Measurements from ENCODE around the gene SYPL2. TPM values are rescaled to one million over a fixed set of nuclear protein-coding genes. Genes with fewer than 3 reads are reported as not detected.

SYPL2 gene
- total RNA-seq, 1 donor from 2014 or later: 0.07 TPM

DNA sequence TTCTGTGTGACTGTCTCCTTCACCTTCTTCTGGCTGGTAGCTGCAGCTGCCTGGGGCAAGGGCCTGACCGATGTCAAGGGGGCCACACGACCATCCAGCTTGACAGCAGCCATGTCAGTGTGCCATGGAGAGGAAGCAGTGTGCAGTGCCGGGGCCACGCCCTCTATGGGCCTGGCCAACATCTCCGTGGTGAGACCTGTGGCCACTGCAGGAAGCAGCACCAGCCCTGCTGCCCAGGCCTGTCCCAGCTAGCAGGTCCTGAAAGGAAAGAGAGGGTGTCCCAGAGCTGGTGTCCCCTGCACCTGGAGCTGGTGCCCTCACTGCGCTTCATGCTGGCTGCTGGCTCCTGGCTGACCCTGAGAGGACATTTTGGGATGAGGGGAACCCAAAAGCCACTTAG is 11.5 kb downstream of the SYPL2 start:
- no peak overlapping the region for H3K27ac Mint-ChIP-seq
- H3K36me3 Mint-ChIP-seq (ENCODE audit: low read depth): no peaks in the 10 kb centered on the region
- peaks cover 15% of the 10 kb centered on the region for H3K4me1 Mint-ChIP-seq
- no peak overlapping the region for H3K4me3 Mint-ChIP-seq
- H3K27me3 Mint-ChIP-seq: peaks cover 40% of the 10 kb centered on the region
- intact Hi-C loops (cut with micrococcal nuclease): no loop called here
- DNase-seq: peak; percentile 57
- H3K9me3 Mint-ChIP-seq: no peaks in the 10 kb centered on the region

DNA sequence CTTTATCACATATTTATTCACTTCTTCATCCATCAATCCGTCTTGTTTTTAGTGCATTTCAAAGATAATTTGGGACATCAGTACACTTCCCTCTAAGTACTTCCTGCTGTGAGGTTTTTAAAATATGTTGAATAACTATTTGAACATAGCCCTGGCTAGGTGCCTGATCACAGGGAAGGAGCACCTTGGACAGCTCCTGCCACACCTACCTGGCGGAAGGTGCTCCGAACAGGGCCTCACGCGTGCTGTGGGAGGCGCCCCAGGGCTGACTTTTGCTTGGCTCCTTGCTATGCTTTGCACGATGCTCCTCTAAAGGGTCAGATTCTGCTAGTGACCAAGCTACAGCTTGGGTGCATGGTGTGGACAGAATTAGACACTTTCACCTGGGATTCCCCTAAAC is 12.5 kb downstream of the SYPL2 start:
- H3K4me1 Mint-ChIP-seq: peaks cover 22% of the 10 kb centered on the region
- H3K9me3 Mint-ChIP-seq: no peaks in the 10 kb centered on the region
- intact Hi-C loops (cut with micrococcal nuclease): no loop called here
- no peaks in the 10 kb centered on the region for H3K36me3 Mint-ChIP-seq (ENCODE audit: low read depth)
- DNase-seq: peak; percentile 86
- no peak overlapping the region for H3K4me3 Mint-ChIP-seq
- H3K27ac Mint-ChIP-seq: no peak overlapping the region
- peaks cover 36% of the 10 kb centered on the region for H3K27me3 Mint-ChIP-seq

DNA sequence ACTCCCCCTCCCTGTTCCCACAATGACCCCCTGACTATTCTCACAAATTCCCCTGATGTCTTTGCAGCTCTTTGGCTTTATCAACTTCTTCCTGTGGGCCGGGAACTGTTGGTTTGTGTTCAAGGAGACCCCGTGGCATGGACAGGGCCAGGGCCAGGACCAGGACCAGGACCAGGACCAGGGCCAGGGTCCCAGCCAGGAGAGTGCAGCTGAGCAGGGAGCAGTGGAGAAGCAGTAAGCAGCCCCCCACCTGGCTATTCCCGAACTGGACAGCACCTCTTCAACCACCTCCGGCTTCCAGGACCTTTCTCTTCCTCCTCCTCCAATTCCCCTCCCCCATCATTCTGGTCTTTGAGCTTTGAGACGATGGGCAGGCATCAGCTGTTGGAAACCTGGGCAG is 13.0 kb downstream of the SYPL2 start:
- DNase-seq: no peak
- intact Hi-C loops (cut with micrococcal nuclease): no loop called here
- no peaks in the 10 kb centered on the region for H3K9me3 Mint-ChIP-seq
- peaks cover 2% of the 10 kb centered on the region for H3K36me3 Mint-ChIP-seq (ENCODE audit: low read depth)
- H3K4me3 Mint-ChIP-seq: no peak overlapping the region
- H3K27me3 Mint-ChIP-seq: peaks cover 34% of the 10 kb centered on the region
- no peak overlapping the region for H3K27ac Mint-ChIP-seq
- H3K4me1 Mint-ChIP-seq: peaks cover 25% of the 10 kb centered on the region

DNA sequence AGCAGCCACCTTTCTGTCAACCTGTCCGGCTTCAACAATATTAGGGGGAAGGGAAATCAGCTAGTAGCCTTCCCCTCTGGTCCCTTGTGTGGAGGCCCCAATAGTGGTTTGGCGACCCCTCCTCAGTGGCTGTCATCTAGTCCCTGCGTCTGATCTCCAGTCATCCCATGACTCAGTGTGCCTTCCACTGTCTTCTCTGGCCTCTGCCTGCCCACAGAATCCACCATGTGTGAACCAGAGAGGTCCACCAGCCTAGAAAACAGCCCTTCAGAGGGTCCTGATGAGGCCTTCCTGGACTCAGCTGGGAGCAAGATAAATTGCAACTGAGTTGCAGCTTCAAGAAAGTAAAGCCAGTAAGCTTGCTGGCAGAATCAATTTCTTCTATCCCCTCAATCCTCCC is 13.6 kb downstream of the SYPL2 start:
- H3K27me3 Mint-ChIP-seq: peaks cover 31% of the 10 kb centered on the region
- no peak for DNase-seq
- intact Hi-C loops (cut with micrococcal nuclease): loop anchor here (10.0 kb wide), 1 partner anchor 365 kb away; the partner anchor contains the start of gene ELAPOR1
- no peaks in the 10 kb centered on the region for H3K9me3 Mint-ChIP-seq
- H3K36me3 Mint-ChIP-seq (ENCODE audit: low read depth): peaks cover 2% of the 10 kb centered on the region
- H3K4me3 Mint-ChIP-seq: no peak overlapping the region
- no peak overlapping the region for H3K27ac Mint-ChIP-seq
- peaks cover 31% of the 10 kb centered on the region for H3K4me1 Mint-ChIP-seq

DNA sequence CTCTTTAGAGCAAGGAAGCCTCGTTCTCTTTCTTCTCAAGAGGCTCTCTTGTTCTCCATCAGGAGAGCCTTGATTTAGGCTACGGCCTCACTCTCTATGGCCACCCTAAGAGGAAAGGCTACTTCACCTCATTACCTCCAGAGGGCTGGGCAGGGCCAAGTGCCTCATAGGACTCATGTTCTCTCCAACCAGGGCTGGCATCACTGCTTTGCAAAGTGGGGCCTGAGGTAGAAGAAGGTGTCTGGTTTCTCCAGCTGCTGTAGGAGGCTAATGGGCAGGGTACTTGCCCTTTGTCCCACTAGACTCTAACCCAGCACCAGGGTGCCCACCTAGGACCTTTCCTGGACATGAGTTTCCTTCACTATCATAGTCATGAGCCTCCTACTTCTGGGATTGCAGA is 15.3 kb downstream of the SYPL2 start:
- Mint-ChIP-seq H3K27ac (no peak overlapping the region), H3K9me3 (no peaks in the 10 kb centered on the region), H3K4me1 (peaks cover 42% of the 10 kb centered on the region), H3K36me3 (ENCODE audit: low read depth) (peaks cover 7% of the 10 kb centered on the region), H3K4me3 (no peak overlapping the region), H3K27me3 (peaks cover 24% of the 10 kb centered on the region)
- DNase-seq: peak; percentile 55
- intact Hi-C loops (cut with micrococcal nuclease): loop anchor here (10.0 kb wide), 1 partner anchor 367 kb away; the partner anchor contains the start of gene ELAPOR1

DNA sequence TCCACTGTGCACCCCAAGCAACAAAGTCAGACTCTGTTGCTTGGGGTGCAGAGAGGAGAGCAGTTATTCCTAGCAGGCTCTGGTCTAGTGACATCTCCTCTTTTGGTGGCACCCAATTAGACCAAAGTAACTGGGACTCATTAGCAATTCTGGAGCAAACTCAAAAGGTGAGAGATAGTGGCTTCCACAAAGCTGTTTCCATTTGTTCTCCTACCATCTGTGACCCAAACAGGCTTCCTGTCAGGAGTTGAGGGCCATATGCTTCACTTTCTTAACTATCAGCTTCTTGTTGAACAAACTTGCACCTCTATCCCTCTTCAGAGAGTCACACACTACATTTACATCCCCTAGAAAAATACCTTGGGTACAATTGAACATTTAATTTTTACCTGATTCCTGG is 15.9 kb downstream of the SYPL2 start:
- Mint-ChIP-seq H3K27ac (no peak overlapping the region), H3K36me3 (ENCODE audit: low read depth) (peaks cover 7% of the 10 kb centered on the region), H3K4me3 (peak overlapping the region; percentile 96), H3K4me1 (peaks cover 43% of the 10 kb centered on the region), H3K9me3 (no peaks in the 10 kb centered on the region), H3K27me3 (peaks cover 24% of the 10 kb centered on the region)
- intact Hi-C loops (cut with micrococcal nuclease): loop anchor here (10.0 kb wide), 1 partner anchor 367 kb away; the partner anchor contains the start of gene ELAPOR1
- no peak for DNase-seq

- Mint-ChIP-seq H3K4me3 (peak overlapping the region; percentile 96), H3K4me1 (peaks cover 43% of the 10 kb centered on the region), H3K27me3 (peaks cover 24% of the 10 kb centered on the region), H3K9me3 (no peaks in the 10 kb centered on the region), H3K27ac (peak overlapping the region; percentile 82), H3K36me3 (ENCODE audit: low read depth) (peaks cover 10% of the 10 kb centered on the region)
- intact Hi-C loops (cut with micrococcal nuclease): loop anchor here (1.0 to 10.0 kb wide), 5 partner anchors 11 to 551 kb away; partner anchors contain the start of genes CYB561D1, ELAPOR1, PSMA5 and PSRC1
- no peak for DNase-seq
These were observed 16.7 kb downstream of the SYPL2 start for GRCh38 chr1:109482791-109483671.

GRCh38 chr1:109483672-109484518 is 17.5 kb downstream of the SYPL2 start, which contains the start of gene ATXN7L2:
ATXN7L2 (plus strand) TSS chr1:109483905; CDS start chr1:109483954, 49 bp downstream.
- Mint-ChIP-seq H3K4me3 (peak within 1 kb of the TSS; percentile 99), H3K4me1 (peaks cover 41% of the 10 kb centered on the region), H3K27ac (peak within 1 kb of the TSS; percentile 98), H3K9me3 (no peaks in the 10 kb centered on the region), H3K27me3 (peaks cover 19% of the 10 kb centered on the region), H3K36me3 (ENCODE audit: low read depth) (peaks cover 15% of the 10 kb centered on the region)
- intact Hi-C loops (cut with micrococcal nuclease): loop anchor here (1.0 to 10.0 kb wide), 6 partner anchors 10 to 550 kb away; partner anchors contain the start of genes CELSR2, CYB561D1, ELAPOR1 and PSMA5
- DNase-seq: peak; percentile 96

DNA sequence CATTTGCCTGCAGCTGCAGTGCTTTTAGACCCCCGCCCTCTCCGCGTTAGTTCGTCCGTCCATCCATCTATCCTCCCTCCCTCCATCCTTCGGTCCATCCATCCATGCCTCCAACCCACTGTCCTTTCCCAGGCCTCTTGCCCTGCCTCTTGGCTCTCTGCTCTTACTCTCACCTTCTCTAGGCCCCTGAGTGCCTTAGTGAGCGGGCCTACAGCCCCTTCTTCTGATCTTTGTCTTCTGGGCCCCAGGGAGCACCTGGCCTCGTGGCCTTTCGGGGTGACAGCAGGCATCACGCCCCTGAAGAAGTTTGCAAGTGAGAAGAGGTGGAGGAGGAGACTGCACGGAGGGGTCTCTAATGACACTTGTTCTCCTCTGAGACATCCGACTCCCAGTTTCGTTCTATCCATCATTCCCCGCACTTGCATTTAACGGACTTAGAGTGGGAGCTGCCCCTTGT is 18.2 kb downstream of the SYPL2 start:
- intact Hi-C loops (cut with micrococcal nuclease): loop anchor here (1.0 to 10.0 kb wide), 2 partner anchors 235 to 370 kb away; partner anchors contain the start of genes CELSR2 and ELAPOR1
- DNase-seq: peak; percentile 70
- Mint-ChIP-seq H3K36me3 (ENCODE audit: low read depth) (peaks cover 18% of the 10 kb centered on the region), H3K4me3 (peak overlapping the region; percentile 99), H3K9me3 (no peaks in the 10 kb centered on the region), H3K27ac (peak overlapping the region; percentile 98), H3K4me1 (peaks cover 36% of the 10 kb centered on the region), H3K27me3 (peaks cover 18% of the 10 kb centered on the region)

GRCh38 chr1:109485001-109485400 is 18.7 kb downstream of the SYPL2 start:
- intact Hi-C loops (cut with micrococcal nuclease): loop anchor here (10.0 kb wide), 1 partner anchor 370 kb away; the partner anchor contains the start of gene ELAPOR1
- Mint-ChIP-seq H3K27me3 (peaks cover 13% of the 10 kb centered on the region), H3K27ac (peak overlapping the region; percentile 98), H3K9me3 (no peaks in the 10 kb centered on the region), H3K36me3 (ENCODE audit: low read depth) (peaks cover 18% of the 10 kb centered on the region), H3K4me3 (peak overlapping the region; percentile 99), H3K4me1 (peaks cover 36% of the 10 kb centered on the region)
- no peak for DNase-seq

DNA sequence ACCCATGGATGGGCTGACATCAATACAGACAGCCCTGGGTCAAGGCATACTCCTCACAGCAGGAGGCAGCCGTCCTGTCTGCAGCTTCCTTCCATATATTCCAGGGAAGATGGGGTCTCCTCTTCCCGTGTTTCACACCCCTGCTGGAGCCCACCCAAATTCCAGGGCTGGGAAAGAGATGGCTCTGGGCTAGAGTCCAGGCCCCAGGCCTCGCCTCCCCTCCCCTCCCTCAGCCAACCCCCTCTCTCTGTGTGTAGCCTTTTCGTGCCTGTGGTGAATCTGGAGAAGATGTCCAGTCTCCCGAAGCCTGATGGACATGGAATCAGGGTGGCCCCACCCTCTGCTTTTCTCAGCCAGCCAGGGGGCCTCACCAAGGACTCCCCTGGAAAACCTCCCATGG is 20.9 kb downstream of the SYPL2 start:
- Mint-ChIP-seq H3K4me1 (peaks cover 36% of the 10 kb centered on the region), H3K27me3 (no peaks in the 10 kb centered on the region)

DNA sequence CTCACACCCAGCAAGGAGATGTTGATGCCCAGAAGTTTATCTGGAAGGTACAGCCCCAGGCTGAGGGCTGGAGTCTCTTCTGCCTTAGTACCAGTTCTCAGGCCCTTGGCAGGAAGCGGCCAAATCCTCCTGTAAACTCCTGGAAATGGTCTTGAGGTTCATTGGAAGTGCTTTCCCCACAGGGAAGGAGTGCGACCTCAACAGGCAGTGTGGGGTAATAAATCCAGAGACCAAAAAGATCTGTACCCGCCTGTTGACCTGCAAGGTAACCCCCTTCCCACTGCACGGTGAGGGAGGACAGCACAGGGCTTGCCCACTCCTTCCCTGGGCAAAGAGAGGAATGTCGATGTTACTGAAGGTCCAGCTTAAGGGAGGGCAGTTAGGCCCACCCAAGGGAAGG is 21.9 kb downstream of the SYPL2 start:
- DNase-seq: no peak
- no peaks in the 10 kb centered on the region for H3K9me3 Mint-ChIP-seq
- no peaks in the 10 kb centered on the region for H3K27me3 Mint-ChIP-seq
- peaks cover 28% of the 10 kb centered on the region for H3K36me3 Mint-ChIP-seq (ENCODE audit: low read depth)
- no peak overlapping the region for H3K4me3 Mint-ChIP-seq
- H3K4me1 Mint-ChIP-seq: peaks cover 30% of the 10 kb centered on the region
- no peak overlapping the region for H3K27ac Mint-ChIP-seq
- intact Hi-C loops (cut with micrococcal nuclease): loop anchor here (10.0 kb wide), 1 partner anchor 373 kb away; the partner anchor contains the start of gene ELAPOR1

More for the DNA sequence above, 20.9 kb downstream of the SYPL2 start:
- H3K4me3 Mint-ChIP-seq: no peak overlapping the region
- intact Hi-C loops (cut with micrococcal nuclease): loop anchor here (10.0 kb wide), 1 partner anchor 372 kb away; the partner anchor contains the start of gene ELAPOR1
- H3K9me3 Mint-ChIP-seq: no peaks in the 10 kb centered on the region
- H3K36me3 Mint-ChIP-seq (ENCODE audit: low read depth): peaks cover 26% of the 10 kb centered on the region
- DNase-seq: no peak
- no peak overlapping the region for H3K27ac Mint-ChIP-seq

DNA sequence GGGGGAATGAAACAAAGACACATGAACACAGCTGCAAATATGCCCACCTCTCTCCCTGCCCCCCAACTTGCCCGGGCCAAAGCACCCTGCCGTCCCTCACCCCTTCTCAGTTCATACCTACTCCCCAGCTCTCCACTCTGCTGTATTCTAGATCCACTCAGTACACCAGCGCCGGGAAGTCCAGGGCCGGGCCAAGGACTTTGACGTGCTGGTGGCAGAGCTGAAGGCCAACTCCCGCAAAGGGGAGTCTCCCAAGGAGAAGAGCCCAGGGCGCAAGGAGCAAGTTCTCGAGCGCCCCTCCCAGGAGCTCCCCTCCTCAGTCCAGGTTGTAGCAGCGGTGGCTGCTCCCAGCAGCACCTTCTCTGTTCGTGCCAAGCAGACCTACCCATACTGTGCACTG is 22.4 kb downstream of the SYPL2 start:
- H3K4me3 Mint-ChIP-seq: no peak overlapping the region
- intact Hi-C loops (cut with micrococcal nuclease): loop anchor here (10.0 kb wide), 1 partner anchor 374 kb away; the partner anchor contains the start of gene ELAPOR1
- no peak for DNase-seq
- H3K27ac Mint-ChIP-seq: no peak overlapping the region
- peaks cover 27% of the 10 kb centered on the region for H3K4me1 Mint-ChIP-seq
- H3K27me3 Mint-ChIP-seq: no peaks in the 10 kb centered on the region
- peaks cover 28% of the 10 kb centered on the region for H3K36me3 Mint-ChIP-seq (ENCODE audit: low read depth)
- H3K9me3 Mint-ChIP-seq: no peaks in the 10 kb centered on the region
